ENCODE data around the gene CYYR1. TPM values are rescaled to one million over a fixed set of nuclear protein-coding genes. Genes with fewer than 3 reads are reported as not detected.

Gene CYYR1
- total RNA-seq, 1 donor, result 0.10 TPM

DNA sequence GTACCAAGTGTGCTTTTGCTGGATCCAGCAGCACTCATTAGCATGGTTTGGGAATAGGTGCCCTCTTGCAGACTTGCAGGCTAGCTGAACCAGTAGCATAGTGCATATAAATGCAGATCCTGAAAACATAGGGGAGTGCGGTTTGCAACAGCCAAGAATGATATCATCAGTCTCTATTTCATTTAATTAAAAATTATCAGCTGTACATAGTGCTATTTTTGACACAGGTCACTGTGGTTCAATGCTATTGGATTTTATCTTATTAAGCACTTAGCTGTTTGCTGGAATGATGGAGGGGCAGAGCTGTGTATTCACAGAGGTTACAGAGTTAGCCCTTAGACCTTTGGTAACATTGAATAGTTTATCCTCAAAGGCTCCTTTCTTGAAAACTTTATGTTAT, 43.6 kb downstream of the CYYR1 start:
- Histone ChIP-seq H3K4me3 (ENCODE audit: low read length) (no peak overlapping the region), H3K27me3 (ENCODE audit: insufficient read depth, low read length) (no peaks in the 10 kb centered on the region), H3K4me1 (ENCODE audit: insufficient read depth, low read length) (no peaks in the 10 kb centered on the region), H3K9me3 (ENCODE audit: low read depth, low read length) (no peaks in the 10 kb centered on the region)

DNA sequence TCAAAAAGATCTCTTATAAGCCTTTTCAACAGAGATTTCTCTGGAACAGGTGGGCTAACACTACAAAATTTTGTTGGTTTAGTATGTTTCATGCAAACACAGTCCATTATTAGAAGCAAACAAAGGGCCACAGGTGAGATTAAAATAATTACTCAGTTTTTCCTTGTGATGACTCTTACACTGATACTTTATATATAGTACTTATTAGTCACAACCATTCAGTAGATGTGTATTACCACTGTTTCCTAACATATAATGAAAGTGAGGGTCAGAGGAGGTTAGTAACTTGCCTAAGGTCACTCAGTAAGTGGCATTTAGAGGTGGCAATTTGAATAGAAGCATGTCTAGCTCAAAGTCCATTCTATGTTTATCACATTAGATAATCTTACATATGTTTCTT, 44.2 kb downstream of the CYYR1 start:
- no peaks in the 10 kb centered on the region for H3K4me1 ChIP-seq (ENCODE audit: insufficient read depth, low read length)
- H3K9me3 ChIP-seq (ENCODE audit: low read depth, low read length), result no peaks in the 10 kb centered on the region
- H3K4me3 ChIP-seq (ENCODE audit: low read length), result no peak overlapping the region
- H3K27me3 ChIP-seq (ENCODE audit: insufficient read depth, low read length), result no peaks in the 10 kb centered on the region

DNA sequence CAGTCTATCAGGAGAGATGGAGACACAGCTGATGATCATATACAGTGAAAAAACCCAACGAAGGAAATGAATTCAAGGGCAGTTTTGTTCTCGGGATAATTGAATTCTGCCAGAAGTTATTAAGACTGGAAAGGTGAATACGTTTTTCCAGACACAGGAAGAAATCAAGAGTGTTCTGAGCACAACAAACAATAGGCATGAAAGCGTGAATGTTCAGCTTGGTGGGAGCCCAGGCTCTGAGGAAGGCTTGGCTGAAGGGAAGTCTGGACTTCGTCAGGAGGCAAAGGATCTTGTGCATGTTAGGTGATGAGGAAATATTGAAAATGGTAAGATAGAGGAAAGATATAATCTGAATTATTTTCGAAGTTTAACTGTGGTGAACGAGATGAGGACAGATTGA, 50.4 kb downstream of the CYYR1 start:
- no peaks in the 10 kb centered on the region for H3K9me3 ChIP-seq (ENCODE audit: low read depth, low read length)
- H3K4me3 ChIP-seq (ENCODE audit: low read length), result no peak overlapping the region
- no peaks in the 10 kb centered on the region for H3K27me3 ChIP-seq (ENCODE audit: insufficient read depth, low read length)
- H3K4me1 ChIP-seq (ENCODE audit: insufficient read depth, low read length), result no peaks in the 10 kb centered on the region

DNA sequence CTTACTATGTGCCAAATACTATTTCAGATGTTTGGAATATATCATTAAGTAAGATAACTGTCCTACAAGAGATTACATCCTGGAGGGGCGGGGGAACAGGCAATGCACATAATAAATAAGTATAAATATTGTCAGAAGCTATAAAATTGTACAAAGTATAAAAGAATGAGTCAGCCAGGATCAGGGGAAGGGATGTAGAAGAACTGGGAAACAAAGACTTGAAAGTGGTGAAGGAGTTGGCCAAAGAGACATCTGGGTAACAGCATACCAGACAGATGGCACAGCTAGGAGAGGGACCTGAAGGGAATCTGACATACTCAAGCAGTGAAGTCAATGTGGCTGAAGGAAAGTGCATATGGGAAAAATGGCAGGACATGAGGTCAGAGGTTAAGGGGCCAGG, 53.9 kb downstream of the CYYR1 start:
- no peaks in the 10 kb centered on the region for H3K4me1 ChIP-seq (ENCODE audit: insufficient read depth, low read length)
- no peaks in the 10 kb centered on the region for H3K27me3 ChIP-seq (ENCODE audit: insufficient read depth, low read length)
- H3K4me3 ChIP-seq (ENCODE audit: low read length), result no peak overlapping the region
- no peaks in the 10 kb centered on the region for H3K9me3 ChIP-seq (ENCODE audit: low read depth, low read length)

DNA sequence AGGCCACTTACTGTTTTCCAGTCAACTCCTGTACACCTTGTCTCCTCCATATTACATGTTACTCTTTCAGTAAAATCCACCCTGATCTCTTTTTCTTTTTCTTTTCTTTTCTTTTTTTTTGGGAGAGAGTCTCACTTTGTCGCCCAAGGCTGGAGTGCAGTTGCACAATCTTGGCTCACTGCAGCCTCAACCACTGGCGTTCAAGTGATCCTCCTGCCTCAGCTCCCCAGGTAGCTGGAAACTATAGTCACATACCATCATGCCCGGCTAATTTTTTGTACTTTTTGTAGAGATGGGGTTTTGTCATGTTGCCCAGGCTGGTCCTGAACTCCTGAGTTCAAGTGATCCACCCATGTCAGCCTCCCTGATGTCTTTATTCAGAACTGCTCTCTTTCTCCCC, 57.8 kb downstream of the CYYR1 start:
- H3K9me3 ChIP-seq (ENCODE audit: low read depth, low read length), result no peaks in the 10 kb centered on the region
- no peaks in the 10 kb centered on the region for H3K4me1 ChIP-seq (ENCODE audit: insufficient read depth, low read length)
- no peak overlapping the region for H3K4me3 ChIP-seq (ENCODE audit: low read length)
- no peaks in the 10 kb centered on the region for H3K27me3 ChIP-seq (ENCODE audit: insufficient read depth, low read length)

DNA sequence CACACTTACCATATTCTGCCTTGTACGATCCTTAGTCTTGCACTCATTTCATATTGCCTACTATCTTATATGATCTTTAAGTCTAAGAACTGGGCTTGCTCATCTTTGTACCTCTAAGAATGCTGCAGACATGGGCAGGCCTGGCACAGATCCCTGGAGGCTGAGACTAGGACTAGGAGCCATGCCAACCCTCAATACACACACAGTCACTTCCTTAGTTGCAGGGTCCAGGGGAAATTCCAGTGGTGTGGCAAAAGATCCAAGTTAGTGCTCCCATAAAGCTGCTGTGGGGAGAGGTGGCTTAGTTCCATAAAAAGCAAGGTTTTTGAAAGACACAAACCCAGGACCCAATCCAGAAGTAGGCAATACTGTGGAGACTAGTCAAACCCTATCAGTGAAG, 59.9 kb downstream of the CYYR1 start:
- Histone ChIP-seq H3K9me3 (ENCODE audit: low read depth, low read length) (no peaks in the 10 kb centered on the region), H3K4me1 (ENCODE audit: insufficient read depth, low read length) (no peaks in the 10 kb centered on the region), H3K4me3 (ENCODE audit: low read length) (no peak overlapping the region), H3K27me3 (ENCODE audit: insufficient read depth, low read length) (no peaks in the 10 kb centered on the region)

- Histone ChIP-seq H3K27me3 (ENCODE audit: insufficient read depth, low read length) (no peaks in the 10 kb centered on the region), H3K9me3 (ENCODE audit: low read depth, low read length) (no peaks in the 10 kb centered on the region), H3K4me3 (ENCODE audit: low read length) (no peak overlapping the region), H3K4me1 (ENCODE audit: insufficient read depth, low read length) (no peaks in the 10 kb centered on the region)
Measured at GRCh38 chr21:26512664-26513063, 60.4 kb downstream of the CYYR1 start.

DNA sequence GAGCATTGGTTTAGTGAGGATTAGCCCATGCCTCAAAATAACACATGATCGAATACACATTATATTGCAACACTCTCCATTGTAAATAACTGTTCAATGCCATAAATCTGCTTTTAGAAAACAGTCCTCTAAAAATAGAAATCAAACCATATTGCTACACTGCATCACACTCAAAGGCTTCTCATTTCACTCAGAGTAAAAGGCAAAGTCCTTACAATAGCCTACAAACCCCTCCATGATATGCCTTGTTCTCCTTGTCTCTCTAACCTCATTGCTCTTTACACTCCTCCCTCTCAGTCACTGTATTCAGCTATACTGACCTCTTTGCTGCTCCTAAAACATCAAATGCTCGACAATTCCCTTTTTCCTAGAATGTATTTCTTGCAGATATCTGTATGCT, 64.2 kb downstream of the CYYR1 start:
- Histone ChIP-seq H3K4me3 (ENCODE audit: low read length) (no peak overlapping the region), H3K4me1 (ENCODE audit: insufficient read depth, low read length) (no peaks in the 10 kb centered on the region), H3K27me3 (ENCODE audit: insufficient read depth, low read length) (no peaks in the 10 kb centered on the region), H3K9me3 (ENCODE audit: low read depth, low read length) (no peaks in the 10 kb centered on the region)

GRCh38 chr21:26506956-26507355, 66.1 kb downstream of the CYYR1 start:
- H3K4me1 ChIP-seq (ENCODE audit: insufficient read depth, low read length), result no peaks in the 10 kb centered on the region
- no peaks in the 10 kb centered on the region for H3K9me3 ChIP-seq (ENCODE audit: low read depth, low read length)
- H3K4me3 ChIP-seq (ENCODE audit: low read length), result no peak overlapping the region
- H3K27me3 ChIP-seq (ENCODE audit: insufficient read depth, low read length), result no peaks in the 10 kb centered on the region

DNA sequence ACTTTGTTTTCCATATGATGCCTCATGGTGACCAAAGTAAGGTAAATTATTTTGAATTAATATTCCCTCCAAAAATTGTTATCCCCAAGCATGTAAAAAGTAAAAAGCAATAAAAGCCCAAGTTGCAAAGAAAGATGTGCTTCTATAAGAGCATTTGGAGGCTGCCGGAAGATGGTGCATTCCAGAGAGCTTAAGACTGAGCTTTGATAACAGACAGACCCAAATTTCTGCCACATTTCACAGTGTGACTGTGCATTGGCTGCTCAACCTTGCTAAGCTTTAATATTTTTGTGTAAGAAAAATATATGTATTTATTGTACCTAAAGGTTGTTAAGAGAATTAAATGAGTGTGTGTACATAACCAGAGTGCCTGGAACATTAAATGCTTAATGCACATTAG, 67.9 kb downstream of the CYYR1 start:
- no peaks in the 10 kb centered on the region for H3K27me3 ChIP-seq (ENCODE audit: insufficient read depth, low read length)
- H3K9me3 ChIP-seq (ENCODE audit: low read depth, low read length), result no peaks in the 10 kb centered on the region
- H3K4me3 ChIP-seq (ENCODE audit: low read length), result no peak overlapping the region
- no peaks in the 10 kb centered on the region for H3K4me1 ChIP-seq (ENCODE audit: insufficient read depth, low read length)

GRCh38 chr21:26503414-26503813, 69.7 kb downstream of the CYYR1 start:
- Histone ChIP-seq H3K9me3 (ENCODE audit: low read depth, low read length) (no peaks in the 10 kb centered on the region), H3K4me3 (ENCODE audit: low read length) (no peak overlapping the region), H3K4me1 (ENCODE audit: insufficient read depth, low read length) (no peaks in the 10 kb centered on the region), H3K27me3 (ENCODE audit: insufficient read depth, low read length) (no peaks in the 10 kb centered on the region)

DNA sequence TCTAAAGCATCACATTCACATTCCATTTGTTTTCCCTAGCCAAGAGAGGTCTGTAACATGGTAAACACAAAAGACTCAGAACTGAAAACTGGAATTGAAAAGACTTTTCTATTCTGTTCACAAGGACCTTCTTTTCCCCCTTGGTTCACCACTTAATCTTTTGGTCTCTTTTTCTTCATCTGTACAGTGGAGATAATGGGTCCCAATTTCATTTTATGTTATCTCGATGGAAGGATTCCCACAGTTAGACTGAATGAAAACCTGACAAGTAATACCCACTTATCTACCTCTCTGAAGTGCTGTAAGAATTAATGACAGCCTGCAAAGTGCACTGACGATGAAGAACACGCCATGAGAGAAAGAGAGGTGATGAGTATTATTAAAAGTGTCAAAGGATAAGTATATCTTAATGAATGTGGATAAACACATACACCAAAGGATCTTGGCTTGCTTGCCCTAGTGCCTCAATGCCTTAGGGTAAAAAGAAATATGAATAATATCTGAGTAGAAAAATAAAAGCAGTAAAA, 71.5 kb downstream of the CYYR1 start:
- Histone ChIP-seq H3K4me3 (ENCODE audit: low read length) (no peak overlapping the region), H3K27me3 (ENCODE audit: insufficient read depth, low read length) (no peaks in the 10 kb centered on the region), H3K9me3 (ENCODE audit: low read depth, low read length) (no peaks in the 10 kb centered on the region), H3K4me1 (ENCODE audit: insufficient read depth, low read length) (no peaks in the 10 kb centered on the region)

DNA sequence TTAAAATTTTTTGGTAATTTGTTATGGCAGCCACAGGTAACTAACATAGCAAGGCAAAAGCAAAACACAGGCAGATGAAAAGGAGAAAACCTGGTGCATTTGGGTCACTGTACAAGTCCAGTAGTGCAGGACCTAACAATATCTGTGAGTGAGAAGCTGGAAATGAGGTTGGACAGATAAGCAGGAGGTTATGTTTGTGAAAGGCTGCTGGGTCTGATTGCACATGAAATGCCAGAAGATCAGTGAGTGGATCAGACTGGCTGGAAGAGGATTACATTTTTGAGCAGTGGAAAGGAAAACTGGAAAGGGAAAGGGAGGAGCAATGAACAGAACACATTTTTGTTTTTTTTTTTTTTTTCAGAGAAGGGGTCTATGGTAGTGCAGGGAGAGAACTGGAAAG, 73.6 kb downstream of the CYYR1 start:
- H3K27me3 ChIP-seq (ENCODE audit: insufficient read depth, low read length), result no peaks in the 10 kb centered on the region
- H3K9me3 ChIP-seq (ENCODE audit: low read depth, low read length), result no peaks in the 10 kb centered on the region
- no peak overlapping the region for H3K4me3 ChIP-seq (ENCODE audit: low read length)
- H3K4me1 ChIP-seq (ENCODE audit: insufficient read depth, low read length), result no peaks in the 10 kb centered on the region

DNA sequence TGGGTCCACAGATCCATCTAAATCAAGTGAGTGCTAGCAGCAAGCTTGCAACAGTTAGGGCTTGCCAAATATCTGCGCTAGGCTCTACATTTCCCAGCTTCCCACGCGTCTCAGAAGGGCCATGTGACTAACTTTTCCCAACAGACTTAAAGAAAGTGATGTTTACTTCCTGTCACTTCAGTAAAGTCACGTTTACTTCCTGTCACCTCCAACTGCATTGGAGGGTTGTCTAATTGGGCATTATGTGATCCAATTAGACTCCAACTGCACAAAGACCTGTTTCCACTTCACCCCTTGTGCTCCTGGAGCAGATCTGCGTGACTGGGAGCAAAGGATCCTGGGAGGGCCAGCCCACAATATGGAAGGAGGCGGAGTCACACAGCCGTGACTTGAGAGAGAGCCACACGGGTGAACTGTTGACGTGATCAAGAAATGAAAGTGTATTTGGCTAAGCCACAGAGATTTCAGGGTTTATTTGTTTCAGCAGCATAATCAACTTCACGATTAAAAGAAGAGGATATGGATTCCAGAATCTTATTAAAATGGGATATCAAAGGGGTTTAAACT, 77.7 kb downstream of the CYYR1 start:
- Histone ChIP-seq H3K4me3 (ENCODE audit: low read length) (no peak overlapping the region), H3K4me1 (ENCODE audit: insufficient read depth, low read length) (no peaks in the 10 kb centered on the region), H3K9me3 (ENCODE audit: low read depth, low read length) (no peaks in the 10 kb centered on the region), H3K27me3 (ENCODE audit: insufficient read depth, low read length) (no peaks in the 10 kb centered on the region)

GRCh38 chr21:26491663-26492062, 81.4 kb downstream of the CYYR1 start:
- no peaks in the 10 kb centered on the region for H3K4me1 ChIP-seq (ENCODE audit: insufficient read depth, low read length)
- no peak overlapping the region for H3K4me3 ChIP-seq (ENCODE audit: low read length)
- no peaks in the 10 kb centered on the region for H3K27me3 ChIP-seq (ENCODE audit: insufficient read depth, low read length)
- H3K9me3 ChIP-seq (ENCODE audit: low read depth, low read length), result no peaks in the 10 kb centered on the region

DNA sequence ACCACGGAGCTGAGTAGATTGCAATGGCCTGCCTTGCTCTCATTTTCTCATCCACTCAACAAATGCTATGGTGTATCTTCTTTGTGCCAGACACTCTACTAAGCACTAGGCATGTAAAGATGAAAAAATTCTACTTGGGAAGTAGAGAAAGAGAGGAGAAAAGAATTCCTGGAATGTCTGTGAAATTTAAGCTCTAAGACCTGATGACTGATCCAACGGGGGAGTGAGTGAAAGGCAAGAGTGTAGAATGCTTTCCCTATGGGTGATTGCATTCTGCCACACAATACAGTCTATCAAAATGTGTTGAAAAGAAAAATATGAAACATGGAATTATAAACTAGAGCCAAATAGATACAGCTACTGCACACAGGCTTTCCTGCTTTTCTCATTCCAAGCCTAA, 82.3 kb downstream of the CYYR1 start:
- H3K4me3 ChIP-seq (ENCODE audit: low read length), result no peak overlapping the region
- no peaks in the 10 kb centered on the region for H3K4me1 ChIP-seq (ENCODE audit: insufficient read depth, low read length)
- no peaks in the 10 kb centered on the region for H3K27me3 ChIP-seq (ENCODE audit: insufficient read depth, low read length)
- H3K9me3 ChIP-seq (ENCODE audit: low read depth, low read length), result no peaks in the 10 kb centered on the region

All from mononuclear cell (primary cell).